GM12891 (cell line): ENCODE measurements around the gene RHEBL1.

Experiments used
- DNase-seq: peaks from one replicate; pipeline ENCODE4 v3.0.0; 2011; ENCODE audit warnings: low spot score; ENCODE audit not compliant: insufficient read length
- FAIRE-seq: peaks from 2 replicates; lab custom pipeline; 2011; peaks lifted over from hg19 to GRCh38; lab: Jason Lieb, UNC
- PAX5 ChIP-seq: IDR thresholded peaks from 2 replicates; pipeline ENCODE4 v1.6.1; 2011; ENCODE audit warnings: low read length, moderate library complexity, mild to moderate bottlenecking; ENCODE audit not compliant: insufficient read depth, severe bottlenecking
- POLR2A ChIP-seq: IDR thresholded peaks from 2 replicates; pipeline ENCODE4 v1.6.1; 2011; ENCODE audit warnings: low read depth, low read length, control low read depth
- POLR2AphosphoS5 ChIP-seq: IDR thresholded peaks from 2 replicates; pipeline ENCODE4 v1.6.1; 2011; ENCODE audit warnings: low read depth, low read length, control low read depth
- POU2F2 ChIP-seq: IDR thresholded peaks from 2 replicates; pipeline ENCODE4 v1.6.1; 2011; ENCODE audit warnings: low read depth, mild to moderate bottlenecking, control low read depth, low read length, moderate library complexity
- SPI1 ChIP-seq: IDR thresholded peaks from 2 replicates; pipeline ENCODE4 v1.6.1; 2011; ENCODE audit warnings: low read depth, low read length, control low read depth
- TAF1 ChIP-seq: IDR thresholded peaks from 2 replicates; pipeline ENCODE4 v1.6.1; 2011; ENCODE audit warnings: low read depth, low read length, control low read depth

Gene RHEBL1

DNA sequence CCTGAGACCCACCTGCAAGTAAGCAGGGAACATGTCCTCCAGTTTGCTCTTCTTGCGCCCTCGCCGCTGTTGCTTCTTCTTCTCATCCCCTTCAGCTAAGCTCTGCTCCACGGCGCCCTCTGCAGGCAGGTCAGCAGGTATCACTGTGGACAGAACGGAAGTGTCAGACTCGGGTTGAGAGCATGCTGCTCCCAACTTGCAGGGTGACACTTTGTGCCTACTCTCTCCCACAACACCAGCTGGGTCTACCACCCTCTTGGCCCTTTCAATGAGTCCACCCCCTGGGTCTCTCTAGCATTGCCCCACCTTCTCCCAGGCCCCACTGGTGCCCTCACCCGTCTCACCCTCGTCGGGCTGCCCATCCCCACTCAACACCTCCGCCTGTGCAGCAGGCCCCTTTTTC is 25.9 kb downstream of the RHEBL1 start:
- DNase-seq (peak; percentile 91), FAIRE-seq (peak; percentile 97)
- TF ChIP-seq POLR2A, result no peak
- peak; percentile 64 for TF ChIP-seq SPI1

DNA sequence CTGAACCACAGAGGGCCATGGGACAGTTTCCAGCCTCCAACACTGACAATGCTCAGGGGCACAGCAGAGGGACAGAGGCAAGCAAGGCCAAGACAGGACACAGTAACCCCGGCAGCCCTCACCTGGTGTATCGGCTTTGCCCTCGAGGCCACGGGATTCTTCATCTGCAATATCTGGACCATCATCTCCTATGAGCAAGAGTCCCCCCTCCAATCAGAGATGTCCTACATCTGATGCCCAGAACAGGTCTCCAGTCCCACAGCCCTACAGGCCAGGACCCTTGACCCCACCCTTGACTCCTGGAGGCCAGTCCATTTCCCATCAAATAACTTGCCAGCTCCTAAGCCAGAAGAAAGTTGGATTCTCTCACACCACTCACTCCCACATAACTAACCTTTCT is 26.5 kb downstream of the RHEBL1 start:
- FAIRE-seq (no peak), DNase-seq (no peak)
- TF ChIP-seq TAF1 (no peak), POU2F2 (no peak), SPI1 (no peak), PAX5 (no peak), POLR2A (no peak), POLR2AphosphoS5 (no peak)

- no peak for TF ChIP-seq POU2F2
- no peak for TF ChIP-seq POLR2AphosphoS5
- no peak for TF ChIP-seq POLR2A
- no peak for TF ChIP-seq PAX5
- TF ChIP-seq SPI1, result no peak
- no peak for TF ChIP-seq TAF1
- DNase-seq (no peak), FAIRE-seq (no peak)
Observed at GRCh38 chr12:49041881-49042484, 27.8 kb downstream of the RHEBL1 start.

GRCh38 chr12:49041036-49041880 is 28.5 kb downstream of the RHEBL1 start:
- no peak for TF ChIP-seq POU2F2
- FAIRE-seq (no peak), DNase-seq (no peak)

GRCh38 chr12:49040364-49040855 is 29.4 kb downstream of the RHEBL1 start:
- no peak for TF ChIP-seq PAX5
- no peak for TF ChIP-seq POU2F2
- no peak for TF ChIP-seq SPI1
- no peak for TF ChIP-seq POLR2A
- TF ChIP-seq POLR2AphosphoS5, result no peak
- no peak for TF ChIP-seq TAF1
- FAIRE-seq (no peak), DNase-seq (no peak)

DNA sequence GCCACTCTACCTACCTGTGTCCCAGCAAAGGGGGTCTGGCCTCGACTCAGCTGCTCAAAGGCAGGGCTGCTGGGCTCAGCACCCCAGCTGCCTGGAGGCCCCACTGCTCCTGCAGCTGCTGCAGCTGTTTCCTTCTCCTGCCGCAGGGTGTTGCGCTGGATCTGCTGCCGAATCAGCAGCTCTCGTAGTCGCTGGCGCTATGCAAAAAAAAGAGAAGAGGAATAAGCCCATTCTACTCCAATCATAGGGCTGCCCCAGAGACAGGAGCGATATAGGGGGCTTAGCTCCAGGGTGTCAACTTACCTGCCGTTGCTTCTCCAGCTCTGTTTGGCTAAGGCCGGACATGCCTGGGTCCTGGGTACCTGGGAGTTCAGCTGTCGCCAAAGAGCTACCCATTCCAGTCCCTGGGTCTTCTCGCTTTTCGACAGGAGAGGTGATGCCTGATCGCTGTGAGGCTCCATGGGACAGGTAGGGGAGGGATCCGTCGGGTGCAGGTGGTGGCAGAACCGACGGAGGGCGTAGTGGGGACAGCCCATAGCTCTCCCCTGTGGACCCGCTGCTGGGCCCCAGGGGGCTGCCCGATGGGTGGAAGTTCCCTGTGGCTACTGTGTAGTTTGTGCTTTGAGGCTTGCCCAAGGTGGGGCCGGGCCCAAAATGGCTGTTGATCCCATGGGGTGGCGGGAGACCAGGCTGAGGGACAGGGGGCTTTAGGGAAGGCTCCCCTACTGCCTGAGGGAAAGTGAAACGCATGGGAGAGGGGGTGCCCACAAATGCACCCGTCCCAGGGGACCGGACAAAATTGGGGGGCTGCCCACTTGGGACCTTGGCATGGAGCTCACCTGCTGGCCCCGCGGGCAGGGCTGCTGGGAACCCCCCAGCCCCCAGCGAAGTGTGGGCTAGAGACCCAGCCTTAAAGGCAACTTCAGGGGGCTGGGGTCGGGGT is 30.1 kb downstream of the RHEBL1 start:
- DNase-seq (no peak), FAIRE-seq (no peak)
- no peak for TF ChIP-seq POU2F2
- TF ChIP-seq TAF1, result no peak
- no peak for TF ChIP-seq POLR2A
- TF ChIP-seq POLR2AphosphoS5, result no peak
- no peak for TF ChIP-seq SPI1
- TF ChIP-seq PAX5, result no peak

GRCh38 chr12:49038291-49038955 is 31.4 kb downstream of the RHEBL1 start:
- TF ChIP-seq SPI1 (no peak), POU2F2 (no peak), POLR2A (no peak), TAF1 (no peak), POLR2AphosphoS5 (no peak), PAX5 (no peak)
- no peak for FAIRE-seq
- DNase-seq, result no peak

- no peak for DNase-seq
- no peak for FAIRE-seq
- TF ChIP-seq POLR2A (no peak), TAF1 (no peak), SPI1 (no peak), POLR2AphosphoS5 (no peak), PAX5 (no peak), POU2F2 (no peak)
Observed at GRCh38 chr12:49037947-49038237, 31.9 kb downstream of the RHEBL1 start.
